Calu3 (cell line): ENCODE data around the gene STAC3. TPM values are rescaled to one million over a fixed set of nuclear protein-coding genes. Genes with fewer than 3 reads are reported as not detected.
A peak's percentile ranks its signal among the peaks of the same experiment; 100 is the strongest.

ENCODE experiments used
- BruUV-seq: library from RNA; stranded (reverse); fragments of 400-500 nt; replicated peaks from 2 replicates; lab custom pipeline; 2021; lab: Mats Ljungman, UMichigan
- CTCF ChIA-PET: fragments of 300-600 bp; sonication (Branson Sonifier 250); formaldehyde crosslinking; loops from one replicate; lab custom pipeline; 2022; ENCODE audit warnings: antibody characterized with exemption; lab: Charles Lee
- DNase-seq: peaks from one replicate; pipeline ENCODE4 v3.0.0; 2022
- H3K27ac Mint-ChIP-seq: one replicate; pipeline ENCODE4 v1.8.0; 2022; ENCODE audit warnings: mixed read lengths; ENCODE audit not compliant: unreplicated experiment
- H3K27me3 Mint-ChIP-seq: one replicate; pipeline ENCODE4 v1.8.0; 2022; ENCODE audit warnings: mixed read lengths; ENCODE audit not compliant: unreplicated experiment
- H3K36me3 Mint-ChIP-seq: one replicate; pipeline ENCODE4 v1.8.0; 2022; ENCODE audit warnings: mild to moderate bottlenecking, moderate library complexity, mixed read lengths; ENCODE audit not compliant: insufficient read depth, unreplicated experiment
- H3K4me1 Mint-ChIP-seq: one replicate; pipeline ENCODE4 v1.8.0; 2022; ENCODE audit warnings: mild to moderate bottlenecking, low read depth, mixed read lengths; ENCODE audit not compliant: unreplicated experiment
- H3K4me3 Mint-ChIP-seq: one replicate; pipeline ENCODE4 v1.8.0; 2022; ENCODE audit warnings: mild to moderate bottlenecking, low read depth, moderate library complexity, mixed read lengths; ENCODE audit not compliant: unreplicated experiment
- H3K9me3 Mint-ChIP-seq: one replicate; pipeline ENCODE4 v1.8.0; 2022; ENCODE audit warnings: low read depth, mixed read lengths; ENCODE audit not compliant: unreplicated experiment
- intact Hi-C: fragments of 100-400 bp; cut with micrococcal nuclease; formaldehyde crosslinking; loops from one replicate; pipeline ENCODE4 v1.10.0; 2022; ENCODE audit not compliant: unreplicated experiment
- total RNA-seq: library from RNA; stranded (reverse); gene quantifications from 2 replicates; pipeline ENCODE4 v1.2.3, GENCODE V29; 2022
- TF ChIP-seq, protein P1 (sequence below): fragments of 200-600 bp; IDR thresholded peaks from one replicate; pipeline ENCODE4 v1.8.0; 2022; ENCODE audit warnings: antibody characterized with exemption; ENCODE audit not compliant: unreplicated experiment

The STAC3 gene
- total RNA-seq, 1 experiment from 2014 or later, result 5.0 TPM

- TF ChIP-seq, protein P1, sequence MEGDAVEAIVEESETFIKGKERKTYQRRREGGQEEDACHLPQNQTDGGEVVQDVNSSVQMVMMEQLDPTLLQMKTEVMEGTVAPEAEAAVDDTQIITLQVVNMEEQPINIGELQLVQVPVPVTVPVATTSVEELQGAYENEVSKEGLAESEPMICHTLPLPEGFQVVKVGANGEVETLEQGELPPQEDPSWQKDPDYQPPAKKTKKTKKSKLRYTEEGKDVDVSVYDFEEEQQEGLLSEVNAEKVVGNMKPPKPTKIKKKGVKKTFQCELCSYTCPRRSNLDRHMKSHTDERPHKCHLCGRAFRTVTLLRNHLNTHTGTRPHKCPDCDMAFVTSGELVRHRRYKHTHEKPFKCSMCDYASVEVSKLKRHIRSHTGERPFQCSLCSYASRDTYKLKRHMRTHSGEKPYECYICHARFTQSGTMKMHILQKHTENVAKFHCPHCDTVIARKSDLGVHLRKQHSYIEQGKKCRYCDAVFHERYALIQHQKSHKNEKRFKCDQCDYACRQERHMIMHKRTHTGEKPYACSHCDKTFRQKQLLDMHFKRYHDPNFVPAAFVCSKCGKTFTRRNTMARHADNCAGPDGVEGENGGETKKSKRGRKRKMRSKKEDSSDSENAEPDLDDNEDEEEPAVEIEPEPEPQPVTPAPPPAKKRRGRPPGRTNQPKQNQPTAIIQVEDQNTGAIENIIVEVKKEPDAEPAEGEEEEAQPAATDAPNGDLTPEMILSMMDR, result no peak
- Mint-ChIP-seq H3K36me3 (peaks cover 56% of the 10 kb centered on the region), H3K9me3 (no peaks in the 10 kb centered on the region), H3K27ac (peak overlapping the region; percentile 99), H3K4me1 (peaks cover 39% of the 10 kb centered on the region), H3K27me3 (peaks cover 41% of the 10 kb centered on the region), H3K4me3 (peak overlapping the region; percentile 98)
- CTCF ChIA-PET, result interaction anchor here (0.6 to 2.4 kb wide), 8 partner anchors 10 to 524 kb away, joined by 3 to 26 read pairs (median 12); partner anchors contain the start of gene NXPH4
- TSS peak; percentile 90 for BruUV-seq
- DNase-seq, result no peak
- intact Hi-C loops, result no loop called here
These were observed 21.8 kb downstream of the STAC3 start for GRCh38 chr12:57229046-57229633.

DNA sequence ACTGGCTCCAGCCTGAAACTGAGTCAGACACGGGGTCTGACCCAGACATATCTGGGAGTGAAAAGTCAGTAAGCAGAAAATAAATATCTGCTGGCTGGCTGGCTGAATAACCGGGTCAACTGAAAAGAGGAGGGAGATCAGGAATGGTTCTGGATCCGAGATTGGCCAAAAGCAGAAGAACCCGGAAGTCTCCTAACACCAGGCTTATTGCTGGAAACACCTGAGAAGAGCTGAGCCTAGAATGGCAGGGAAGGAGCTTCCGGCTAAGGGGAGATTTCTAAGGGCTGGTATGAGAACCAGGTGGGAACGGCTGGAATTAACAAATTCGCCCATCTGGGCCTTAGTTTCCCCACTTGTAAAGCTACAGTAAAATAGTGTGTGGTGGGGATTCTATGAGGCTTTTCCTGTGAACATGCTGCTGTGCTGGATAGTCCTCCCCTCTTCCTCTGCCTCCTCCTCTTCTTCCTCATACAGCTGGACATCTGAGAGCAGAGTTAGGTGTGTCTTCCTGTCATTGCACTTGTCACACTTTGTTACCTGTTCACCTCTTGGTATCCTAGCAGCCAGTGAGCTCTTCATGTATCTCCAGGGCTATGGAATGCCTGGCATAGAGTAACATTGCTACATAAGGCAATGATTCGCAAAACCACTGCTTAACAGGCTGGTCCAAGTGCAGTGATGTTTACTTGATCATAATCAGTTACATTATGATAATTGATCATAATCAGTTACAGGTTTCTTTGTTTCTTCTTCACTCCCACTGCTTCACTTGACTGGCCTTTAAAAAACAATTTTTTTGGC lies 23.5 kb downstream of the STAC3 start:
- Mint-ChIP-seq H3K36me3 (peaks cover 54% of the 10 kb centered on the region), H3K9me3 (no peaks in the 10 kb centered on the region), H3K4me3 (no peak overlapping the region), H3K4me1 (peaks cover 39% of the 10 kb centered on the region), H3K27ac (no peak overlapping the region), H3K27me3 (peaks cover 57% of the 10 kb centered on the region)
- TF ChIP-seq, protein P1, result no peak
- DNase-seq, result no peak
- intact Hi-C loops, result no loop called here
- CTCF ChIA-PET, result interaction anchor here (0.7 to 1.2 kb wide), 2 partner anchors 12 to 149 kb away, joined by 3 to 4 read pairs; no protein-coding TSS in a partner anchor
- no TSS peak for BruUV-seq

DNA sequence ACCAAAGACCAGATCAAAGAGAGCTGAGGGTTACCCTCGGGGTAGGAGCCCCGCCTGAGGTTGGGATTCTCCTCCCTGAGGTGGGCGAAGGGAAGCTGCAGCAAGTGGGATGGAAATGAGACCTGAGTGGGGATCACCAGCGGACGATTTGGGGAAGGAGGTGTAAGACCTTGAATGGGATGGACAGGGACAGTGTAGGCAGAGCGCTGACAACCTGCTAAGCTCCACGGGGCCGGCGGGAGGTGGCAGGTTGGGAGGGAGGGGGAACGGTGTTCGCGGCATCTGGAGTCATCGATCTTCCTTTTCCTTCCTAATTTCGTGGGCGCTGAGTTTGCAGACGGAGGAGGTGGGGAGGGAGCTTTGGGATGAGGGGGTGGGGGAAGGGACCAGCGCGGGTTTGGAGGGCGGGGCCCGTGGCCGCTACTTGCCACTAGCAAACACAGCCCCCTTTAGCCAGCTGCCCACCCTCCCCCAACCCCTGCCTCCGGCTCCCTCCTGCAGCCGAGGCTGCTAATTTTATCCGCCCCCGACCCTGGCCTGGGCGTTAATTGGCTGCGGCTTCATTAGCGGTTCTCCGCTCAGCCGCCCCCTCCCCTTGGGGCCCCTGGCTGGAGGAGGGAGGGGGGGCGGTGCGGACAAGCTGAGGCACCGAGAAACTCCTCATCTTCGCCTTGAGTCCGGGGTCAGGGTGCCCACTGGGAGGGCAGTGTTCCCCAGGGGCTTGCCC lies 24.2 kb downstream of the STAC3 start:
- CTCF ChIA-PET, result interaction anchor here (0.5 to 1.2 kb wide), 3 partner anchors 12 to 475 kb away, joined by 3 to 4 read pairs (median 4); no protein-coding TSS in a partner anchor
- BruUV-seq, result no TSS peak
- TF ChIP-seq, protein P1, result no peak
- intact Hi-C loops, result no loop called here
- no peak for DNase-seq
- Mint-ChIP-seq H3K9me3 (no peaks in the 10 kb centered on the region), H3K27ac (no peak overlapping the region), H3K36me3 (peaks cover 47% of the 10 kb centered on the region), H3K27me3 (peaks cover 65% of the 10 kb centered on the region), H3K4me3 (no peak overlapping the region), H3K4me1 (peaks cover 45% of the 10 kb centered on the region)

- H3K4me1 Mint-ChIP-seq, result peaks cover 45% of the 10 kb centered on the region
- intact Hi-C loops, result no loop called here
- CTCF ChIA-PET, result no interaction called here
- H3K27ac Mint-ChIP-seq, result no peak overlapping the region
- no peak overlapping the region for H3K4me3 Mint-ChIP-seq
- peaks cover 75% of the 10 kb centered on the region for H3K27me3 Mint-ChIP-seq
- TF ChIP-seq, protein P1, result no peak
- H3K36me3 Mint-ChIP-seq, result peaks cover 37% of the 10 kb centered on the region
- BruUV-seq, result no TSS peak
- no peaks in the 10 kb centered on the region for H3K9me3 Mint-ChIP-seq
- no peak for DNase-seq
These were observed 25.2 kb downstream of the STAC3 start for GRCh38 chr12:57225680-57226210.
